Stimulated activated naive CD8-positive, alpha-beta T cell treated with anti-CD3 and anti-CD28 coated beads, Interleukin-15, Interleukin-2, amounts not matched to agents 100 ng/mL and 50 ng/mL, for 24 hours (primary cell): ENCODE results near the gene HBA1.
"Not testable (repeated sequence)": the region's sequence is repeated elsewhere in the genome, so short reads cannot be mapped to it uniquely, and the experiment has no call there.

Source experiments
- H3K27ac Mint-ChIP-seq: one replicate; pipeline ENCODE4 v1.8.0; 2021; ENCODE audit warnings: mild to moderate bottlenecking, mixed read lengths
- H3K27me3 Mint-ChIP-seq: one replicate; pipeline ENCODE4 v1.8.0; 2021; ENCODE audit warnings: mixed read lengths
- H3K36me3 Mint-ChIP-seq: one replicate; pipeline ENCODE4 v1.8.0; 2021; ENCODE audit warnings: low read depth, mixed read lengths
- H3K4me1 Mint-ChIP-seq: one replicate; pipeline ENCODE4 v1.8.0; 2021; ENCODE audit warnings: low read depth, mixed read lengths
- H3K4me3 Mint-ChIP-seq: one replicate; pipeline ENCODE4 v1.8.0; 2021; ENCODE audit warnings: mild to moderate bottlenecking, mixed read lengths
- H3K9me3 Mint-ChIP-seq: one replicate; pipeline ENCODE4 v1.8.0; 2021; ENCODE audit warnings: mixed read lengths

The HBA1 gene

GRCh38 chr16:193441-193840, 17.0 kb downstream of the HBA1 start:
- Mint-ChIP-seq H3K27me3 (no peaks in the 10 kb centered on the region), H3K36me3 (peaks cover 76% of the 10 kb centered on the region), H3K27ac (no peak overlapping the region), H3K4me1 (no peaks in the 10 kb centered on the region), H3K9me3 (no peaks in the 10 kb centered on the region), H3K4me3 (no peak overlapping the region)

- H3K4me3 Mint-ChIP-seq, result no peak overlapping the region
- H3K36me3 Mint-ChIP-seq, result peaks cover 74% of the 10 kb centered on the region
- no peaks in the 10 kb centered on the region for H3K4me1 Mint-ChIP-seq
- no peak overlapping the region for H3K27ac Mint-ChIP-seq
- H3K27me3 Mint-ChIP-seq, result no peaks in the 10 kb centered on the region
- H3K9me3 Mint-ChIP-seq, result no peaks in the 10 kb centered on the region
Measured at GRCh38 chr16:194516-194915, 18.0 kb downstream of the HBA1 start.

- Mint-ChIP-seq H3K4me1 (no peaks in the 10 kb centered on the region), H3K9me3 (no peaks in the 10 kb centered on the region), H3K36me3 (peaks cover 64% of the 10 kb centered on the region), H3K27me3 (no peaks in the 10 kb centered on the region), H3K27ac (no peak overlapping the region), H3K4me3 (no peak overlapping the region)
Measured at GRCh38 chr16:200388-200787, 23.9 kb downstream of the HBA1 start.

- H3K27ac Mint-ChIP-seq, result no peak overlapping the region
- no peaks in the 10 kb centered on the region for H3K9me3 Mint-ChIP-seq
- H3K4me1 Mint-ChIP-seq, result no peaks in the 10 kb centered on the region
- peaks cover 59% of the 10 kb centered on the region for H3K36me3 Mint-ChIP-seq
- no peaks in the 10 kb centered on the region for H3K27me3 Mint-ChIP-seq
- H3K4me3 Mint-ChIP-seq, result no peak overlapping the region
Measured at GRCh38 chr16:203246-203645, 26.8 kb downstream of the HBA1 start.

- not testable (repeated sequence) for H3K27ac Mint-ChIP-seq, H3K4me3 Mint-ChIP-seq, H3K4me1 Mint-ChIP-seq, H3K27me3 Mint-ChIP-seq, H3K9me3 Mint-ChIP-seq
- H3K36me3 Mint-ChIP-seq, result peaks cover 59% of the 10 kb centered on the region
Measured at GRCh38 chr16:204046-204445, 27.6 kb downstream of the HBA1 start.

GRCh38 chr16:209359-209758, 32.9 kb downstream of the HBA1 start:
- H3K9me3 Mint-ChIP-seq, H3K4me1 Mint-ChIP-seq, H3K27ac Mint-ChIP-seq, H3K4me3 Mint-ChIP-seq, H3K27me3 Mint-ChIP-seq: not testable (repeated sequence)
- H3K36me3 Mint-ChIP-seq, result peaks cover 59% of the 10 kb centered on the region

GRCh38 chr16:211631-212180, 35.2 kb downstream of the HBA1 start:
- peaks cover 50% of the 10 kb centered on the region for H3K36me3 Mint-ChIP-seq
- H3K27ac Mint-ChIP-seq, result not testable (repeated sequence)

GRCh38 chr16:212999-213398, 36.5 kb downstream of the HBA1 start:
- Mint-ChIP-seq H3K36me3 (peaks cover 49% of the 10 kb centered on the region), H3K27ac (peak overlapping the region; percentile 26)

More at GRCh38 chr16:211631-212180, 35.2 kb downstream of the HBA1 start:
- H3K4me1 Mint-ChIP-seq, H3K9me3 Mint-ChIP-seq, H3K4me3 Mint-ChIP-seq, H3K27me3 Mint-ChIP-seq: not testable (repeated sequence)

GRCh38 chr16:220021-220420, 43.5 kb downstream of the HBA1 start:
- Mint-ChIP-seq H3K4me1 (no peaks in the 10 kb centered on the region), H3K27ac (no peak overlapping the region), H3K4me3 (no peak overlapping the region), H3K36me3 (peaks cover 44% of the 10 kb centered on the region), H3K9me3 (no peaks in the 10 kb centered on the region), H3K27me3 (no peaks in the 10 kb centered on the region)

More at GRCh38 chr16:212999-213398, 36.5 kb downstream of the HBA1 start:
- Mint-ChIP-seq H3K27me3 (no peaks in the 10 kb centered on the region), H3K4me1 (no peaks in the 10 kb centered on the region), H3K4me3 (no peak overlapping the region), H3K9me3 (no peaks in the 10 kb centered on the region)
